Cortex of kidney (tissue), 1 donor: ENCODE results near the gene ZIK1.

Experiments used
- DNase-seq: peaks from one replicate; lab custom pipeline; 2025; lab: John Stamatoyannopoulos, UW

The ZIK1 gene

DNA sequence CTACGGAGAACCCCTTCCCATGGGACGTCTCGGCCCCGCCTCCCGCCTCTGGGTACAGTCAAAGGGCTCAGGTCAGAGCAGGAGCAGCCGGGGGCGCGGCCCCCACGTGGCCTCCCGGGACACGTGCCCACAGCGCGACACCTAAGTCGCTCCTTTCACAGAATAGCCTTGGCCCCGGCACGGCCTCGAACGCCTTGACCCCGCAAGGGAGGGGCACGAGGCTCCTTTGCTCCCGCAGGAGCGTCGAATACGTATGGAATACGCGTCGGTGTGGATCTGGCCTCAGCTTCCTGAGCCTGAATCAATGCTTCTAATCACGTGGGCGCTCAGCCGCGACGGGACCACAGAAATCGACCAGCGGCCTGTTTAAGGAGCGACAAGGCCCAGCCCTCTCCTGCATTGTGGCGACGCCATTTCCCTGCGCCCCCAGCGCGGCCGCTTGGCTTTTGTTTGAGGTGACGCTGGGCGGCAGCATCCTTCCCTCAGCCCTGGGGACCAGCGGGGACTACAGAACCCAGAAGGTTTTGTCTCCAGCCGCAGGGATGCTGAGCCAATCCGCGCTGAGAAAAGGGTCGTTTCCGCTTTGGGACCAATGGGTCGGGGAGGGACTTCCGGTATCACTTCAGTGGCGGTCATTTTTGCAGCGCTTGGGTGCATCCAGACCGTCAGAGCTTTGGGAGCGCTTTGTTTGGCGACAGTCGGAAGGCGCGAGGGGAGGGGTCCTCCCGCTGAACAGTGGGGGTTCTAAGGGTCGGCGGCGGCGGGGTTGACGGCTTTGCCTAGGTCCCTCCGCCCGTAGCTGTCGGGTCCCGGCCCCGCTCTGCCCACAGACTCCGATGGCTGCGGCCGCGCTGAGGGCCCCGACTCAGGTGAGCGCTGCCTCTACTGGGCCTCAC lies at the start of gene ZIK1:
Gene ZIK1 (plus strand): TSS at position 625 of the 896 bp plus-strand sequence. CDS start 212 bp downstream, at position 837.
- no peak for DNase-seq

DNA sequence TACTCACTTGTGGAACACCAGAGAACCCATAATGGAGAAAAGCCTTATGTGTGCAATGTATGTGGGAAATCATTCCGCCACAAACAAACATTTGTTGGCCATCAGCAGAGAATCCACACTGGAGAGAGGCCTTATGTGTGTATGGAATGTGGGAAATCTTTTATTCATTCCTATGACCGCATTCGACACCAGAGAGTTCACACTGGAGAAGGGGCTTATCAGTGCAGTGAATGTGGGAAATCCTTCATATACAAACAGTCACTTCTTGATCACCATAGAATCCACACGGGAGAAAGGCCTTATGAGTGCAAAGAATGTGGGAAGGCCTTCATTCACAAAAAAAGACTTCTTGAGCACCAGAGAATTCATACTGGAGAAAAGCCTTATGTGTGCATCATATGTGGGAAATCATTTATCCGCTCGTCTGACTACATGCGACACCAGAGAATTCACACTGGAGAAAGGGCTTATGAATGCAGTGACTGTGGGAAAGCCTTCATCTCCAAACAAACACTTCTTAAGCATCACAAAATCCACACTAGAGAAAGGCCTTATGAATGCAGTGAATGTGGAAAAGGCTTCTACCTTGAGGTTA lies 45.9 kb upstream of the ZIK1 start:
- no peak for DNase-seq

DNA sequence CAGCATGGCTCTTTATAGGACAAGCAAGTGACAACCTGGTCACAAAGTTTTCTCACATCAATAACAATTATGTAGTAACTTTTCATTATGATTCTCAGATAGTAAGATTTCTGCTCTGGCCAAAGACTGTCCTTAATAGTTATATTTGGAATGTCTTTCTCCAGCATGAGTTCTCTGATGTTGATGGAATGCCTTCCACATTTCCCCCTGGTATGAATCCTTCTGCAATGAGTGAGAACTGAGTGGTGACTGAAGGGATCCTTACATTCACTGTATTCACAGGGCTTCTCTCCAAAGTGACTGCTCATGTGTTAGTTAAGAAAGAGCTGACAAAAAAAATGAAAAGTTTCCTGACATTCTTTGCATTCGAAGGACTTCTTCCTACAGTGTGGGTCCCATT lies 37.4 kb upstream of the ZIK1 start:
- no peak for DNase-seq

DNA sequence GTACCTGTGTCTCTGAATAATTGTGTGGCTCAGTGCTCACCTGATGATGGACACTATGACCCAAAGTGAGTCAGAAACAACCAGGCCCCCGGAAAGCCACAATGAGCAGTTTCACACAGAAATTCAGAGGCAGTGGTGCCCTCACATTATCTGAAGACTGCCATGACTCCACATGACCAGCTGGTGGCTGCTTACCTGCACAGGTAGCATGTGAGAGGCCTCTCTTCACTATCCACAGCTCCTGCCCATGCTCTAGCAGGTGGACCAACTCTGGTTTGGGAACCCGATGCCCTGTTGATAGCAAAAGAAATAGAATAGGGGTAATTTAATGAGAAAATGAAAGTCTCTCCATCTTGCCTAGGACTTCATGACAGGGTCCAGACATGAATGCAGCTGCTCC lies 31.5 kb upstream of the ZIK1 start:
- DNase-seq: no peak

DNA sequence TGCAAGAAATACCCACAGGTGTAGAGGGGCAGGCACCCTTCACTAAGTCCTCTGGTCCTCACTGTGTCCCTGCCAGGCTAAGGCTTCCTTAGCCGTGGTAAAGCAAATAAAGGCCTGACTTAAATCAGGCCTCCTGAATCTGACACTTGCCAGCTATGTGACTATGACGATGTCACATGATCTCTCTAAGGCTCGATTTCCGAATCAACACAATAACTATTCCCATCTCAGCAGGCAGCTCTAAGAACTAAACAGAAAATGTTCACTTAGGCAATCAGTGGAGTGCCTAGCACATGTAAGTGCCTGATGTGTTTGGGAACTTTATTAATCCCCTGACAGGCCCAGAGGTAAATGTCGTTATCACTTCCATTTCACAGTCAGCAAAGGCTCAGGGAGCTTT lies 26.3 kb upstream of the ZIK1 start:
- no peak for DNase-seq

DNA sequence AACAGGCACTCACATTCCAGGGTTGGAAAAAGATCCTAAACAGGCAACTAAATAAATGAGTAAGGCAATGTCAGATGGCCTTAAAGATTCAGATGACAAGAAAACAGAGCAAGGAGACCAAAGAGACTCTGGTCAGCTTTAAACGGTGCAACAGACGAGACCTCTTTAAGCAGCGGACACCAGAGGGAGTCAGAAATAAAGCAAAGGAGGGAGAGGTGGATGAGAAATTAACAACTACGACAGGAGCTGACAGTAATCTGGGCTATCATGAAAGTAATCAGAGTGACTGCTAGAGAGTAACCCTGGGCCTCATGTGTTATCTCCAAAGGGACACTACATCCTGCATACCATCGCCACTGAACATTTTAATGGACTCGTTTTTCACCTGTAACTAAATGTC lies 25.4 kb upstream of the ZIK1 start:
- no peak for DNase-seq

DNA sequence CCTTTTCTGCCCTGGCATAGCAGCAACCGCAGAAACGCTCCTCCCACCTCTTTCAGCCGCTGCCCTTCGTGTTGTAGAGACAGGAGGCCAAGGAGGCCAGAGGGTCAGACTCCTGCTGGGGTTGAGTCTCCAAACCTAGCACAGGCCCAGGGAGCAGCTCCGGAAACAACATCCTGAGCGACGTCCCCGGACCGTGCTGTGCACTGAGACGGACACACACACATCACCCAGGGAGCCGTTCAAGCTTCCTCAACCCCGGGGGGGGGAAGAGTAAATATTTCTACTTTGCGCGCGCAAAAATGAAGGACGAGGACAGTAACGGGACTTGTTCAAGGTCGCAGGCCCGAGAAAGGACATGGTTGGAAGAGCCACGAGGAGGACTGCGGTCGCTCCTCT lies 24.9 kb upstream of the ZIK1 start:
- DNase-seq: no peak

DNA sequence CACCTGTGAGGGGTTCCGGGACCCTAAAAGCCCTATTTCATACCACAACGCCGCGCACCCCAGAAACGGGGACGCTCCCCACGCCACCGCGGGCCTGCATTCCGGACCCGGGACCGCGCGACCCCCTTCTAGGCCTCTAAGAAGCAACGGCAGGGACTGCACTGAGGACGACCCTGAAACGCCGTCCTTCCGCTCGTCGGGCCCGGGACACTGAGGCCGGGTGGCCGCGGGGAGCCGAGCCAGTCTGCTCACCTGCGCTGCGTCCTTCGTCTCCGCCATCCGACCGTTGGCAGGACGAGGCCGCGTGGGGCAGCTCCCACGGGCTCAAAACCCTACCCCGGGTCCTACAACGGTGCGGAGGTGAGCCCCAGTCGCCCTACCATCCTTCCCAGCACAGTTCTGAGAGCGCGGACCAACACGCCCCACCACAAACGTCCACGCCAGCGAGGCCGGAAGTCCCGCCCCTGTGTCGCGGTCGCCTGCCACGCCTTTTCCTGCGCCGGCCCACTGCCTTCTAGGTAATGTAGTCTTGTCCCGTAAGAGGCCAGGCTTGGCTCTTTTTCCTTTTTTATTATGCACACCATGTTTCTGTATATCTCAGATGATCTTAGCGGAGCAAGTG lies 24.4 kb upstream of the ZIK1 start, which contains the start of gene ZNF550:
Gene ZNF550 (minus strand): TSS at position 460 of the 622 bp plus-strand sequence. CDS start 181 bp downstream, at position 279.
- DNase-seq: no peak

DNA sequence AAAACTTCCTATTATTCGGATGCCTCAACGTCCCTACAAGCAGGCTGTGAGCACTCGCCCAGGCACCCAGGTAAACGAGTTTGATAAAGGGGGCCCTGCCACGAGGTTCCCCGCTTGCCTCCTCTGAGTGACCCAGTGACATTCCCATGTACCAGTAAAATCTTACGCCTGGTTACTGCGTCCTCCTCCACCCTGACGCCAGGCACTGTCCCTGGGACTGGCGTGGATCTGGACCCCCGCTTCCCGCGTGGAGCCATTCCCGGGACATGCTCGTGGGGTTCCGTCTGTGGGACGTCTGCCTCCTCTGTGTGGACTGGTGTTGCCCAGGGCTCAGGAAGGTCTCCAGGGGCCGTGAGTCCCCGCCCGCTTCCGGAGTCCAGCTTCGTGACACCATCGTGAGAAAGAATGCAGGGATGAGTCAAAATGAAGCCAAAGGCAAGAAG lies 23.9 kb upstream of the ZIK1 start:
- DNase-seq: no peak

DNA sequence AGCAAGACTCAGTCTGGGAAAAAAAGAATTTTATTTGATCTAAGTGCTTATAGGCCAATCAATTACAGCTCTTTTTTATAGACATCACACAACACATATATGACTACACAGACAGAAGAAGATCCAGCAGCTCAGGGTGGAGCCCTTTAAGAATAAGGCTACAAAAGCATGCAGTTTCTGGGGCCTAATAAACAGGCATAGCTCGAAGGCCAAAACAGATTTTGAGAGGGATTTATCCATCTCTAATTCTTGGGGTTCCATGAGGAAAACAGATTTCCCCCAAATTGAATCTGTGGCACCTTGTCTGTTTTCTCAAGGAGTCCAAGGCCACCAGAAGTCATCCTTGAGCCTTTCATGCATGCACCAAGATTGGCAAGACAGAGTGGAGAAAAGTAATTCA lies 20.4 kb upstream of the ZIK1 start:
- DNase-seq: no peak

DNA sequence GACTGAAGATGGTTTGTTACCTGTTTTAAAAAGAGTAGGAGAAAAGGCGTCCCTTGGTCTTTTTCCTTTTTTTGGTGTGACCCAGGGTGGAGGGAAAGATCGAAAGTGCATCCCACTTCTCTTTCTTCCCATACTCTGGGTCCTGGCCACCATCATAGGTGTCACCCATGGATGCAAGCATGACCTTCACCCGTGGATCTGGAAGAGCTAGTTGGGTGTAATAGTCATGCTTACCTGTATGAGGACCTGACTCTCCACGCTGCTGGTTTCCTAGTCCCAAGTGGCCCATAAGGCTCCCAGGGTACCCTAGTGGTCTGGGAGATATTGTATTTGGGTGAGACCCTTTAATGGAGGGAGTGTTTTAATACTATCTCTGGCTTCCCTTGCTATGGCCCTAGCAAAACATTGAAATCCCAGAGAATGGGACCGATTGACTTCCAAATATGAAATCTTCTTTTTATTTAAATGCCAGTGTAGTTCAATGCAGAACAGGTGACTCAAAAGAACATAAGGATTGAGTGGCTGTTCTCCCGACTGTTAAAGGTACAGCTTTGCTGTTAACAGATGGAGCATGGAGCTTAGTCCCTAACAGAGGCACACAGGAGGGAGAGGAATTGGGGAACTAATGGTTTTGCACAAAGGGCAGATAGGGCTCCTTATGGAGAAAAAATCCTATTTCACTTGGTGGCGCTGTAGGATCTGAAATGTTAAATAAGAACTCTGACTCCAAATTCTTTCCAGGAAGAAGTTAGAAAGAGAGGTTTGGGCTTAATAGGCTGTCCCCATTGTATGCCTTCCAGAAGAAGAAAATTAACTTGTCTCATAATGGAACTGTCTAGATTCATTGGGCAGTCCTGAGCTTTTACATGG lies 17.3 kb upstream of the ZIK1 start:
- DNase-seq: no peak

DNA sequence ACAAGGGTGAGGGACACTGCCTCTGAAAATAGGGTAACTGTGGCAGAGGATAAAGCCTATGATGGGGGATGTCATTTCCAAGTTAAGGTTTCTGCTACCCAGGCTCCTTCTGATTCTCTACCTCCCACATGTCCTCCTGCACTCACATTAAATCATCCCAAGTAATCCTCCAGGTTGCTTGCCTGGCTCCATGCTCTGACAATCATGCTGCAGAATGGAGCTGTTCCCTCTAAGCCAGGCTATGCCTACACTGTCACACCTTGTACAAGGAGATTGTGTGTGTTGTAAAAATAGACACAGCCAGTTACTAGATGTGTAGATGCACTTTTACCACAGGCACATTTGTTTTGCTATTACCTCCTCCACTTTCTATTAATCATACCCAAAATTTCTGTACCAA lies 13.2 kb upstream of the ZIK1 start:
- DNase-seq: no peak

DNA sequence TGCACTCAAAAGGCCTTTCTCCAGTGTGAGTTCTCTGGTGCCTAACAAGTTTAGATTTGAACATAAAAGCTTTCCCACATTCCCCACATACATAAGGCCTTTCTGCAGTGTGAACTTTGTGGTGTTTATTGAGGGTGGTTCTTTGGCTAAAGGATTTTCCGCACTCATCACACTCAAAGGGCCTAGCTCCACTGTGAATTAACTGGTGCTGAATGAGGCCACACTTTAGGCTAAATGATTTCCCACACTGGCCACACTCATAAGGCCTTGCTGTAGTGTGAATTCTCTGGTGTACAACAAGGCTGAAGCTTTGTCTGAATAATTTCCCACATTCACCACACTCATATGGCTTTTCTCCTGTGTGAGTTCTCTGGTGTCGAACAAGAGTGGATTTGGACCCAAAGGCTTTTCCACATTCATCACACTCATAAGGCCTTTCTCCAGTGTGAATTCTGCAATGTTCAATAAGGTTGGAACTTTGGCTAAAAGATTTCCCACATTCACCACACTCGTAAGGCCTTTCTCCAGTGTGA lies 11.5 kb upstream of the ZIK1 start:
- no peak for DNase-seq

DNA sequence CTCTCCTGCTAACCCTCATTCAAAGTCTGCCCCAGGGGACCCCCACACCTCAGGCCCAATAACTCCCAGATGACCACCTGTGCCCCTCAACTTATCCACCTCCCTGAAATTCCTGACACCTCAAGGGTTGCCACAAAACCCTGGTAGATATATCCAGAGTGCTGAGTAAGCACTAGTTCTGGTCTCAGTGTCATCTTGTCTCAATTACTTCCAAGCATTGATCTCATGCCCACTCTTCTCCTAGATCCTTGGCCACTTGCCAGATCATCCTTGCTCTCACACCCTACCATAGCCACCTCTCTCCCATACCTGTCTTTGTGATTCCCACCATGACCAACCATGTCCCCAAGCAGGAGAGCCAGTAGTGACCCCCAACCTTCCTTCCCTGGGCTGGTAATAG lies 7.3 kb upstream of the ZIK1 start:
- no peak for DNase-seq

DNA sequence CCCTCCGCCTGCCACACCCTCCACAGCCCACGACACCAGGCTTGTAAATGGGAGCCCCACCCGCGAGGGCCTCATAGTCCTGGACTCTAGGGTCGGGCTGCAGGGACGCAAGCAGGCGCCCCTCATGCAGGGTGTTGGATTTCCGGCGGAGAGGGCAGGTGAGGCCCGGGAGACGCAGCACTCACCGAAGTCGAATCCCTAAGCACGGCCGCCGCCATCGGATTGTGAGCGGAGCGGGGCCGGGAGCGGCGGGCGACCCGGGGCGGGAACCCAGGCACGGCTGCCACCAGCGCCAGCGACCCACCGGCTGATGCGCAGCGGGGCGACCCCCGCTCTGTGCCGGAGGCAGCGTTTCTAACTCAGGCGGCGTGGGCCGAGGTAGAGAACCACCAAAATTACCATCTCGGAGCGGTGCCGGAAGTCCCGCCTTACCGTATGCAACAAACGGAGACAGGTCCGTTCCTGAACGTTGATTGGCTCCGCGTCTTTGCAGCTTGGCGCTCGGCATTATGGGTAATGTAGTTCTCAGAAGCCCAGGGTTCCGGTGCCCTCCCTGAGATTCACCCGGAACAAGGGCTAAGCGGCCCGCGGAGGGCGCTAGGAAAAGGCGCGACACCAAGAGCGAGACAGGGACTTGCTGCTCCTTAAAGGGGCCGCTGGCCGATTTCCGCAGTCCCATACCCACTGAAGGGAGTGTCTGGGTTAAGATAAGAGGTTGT lies 5.3 kb upstream of the ZIK1 start, which contains the start of gene ZNF416:
Gene ZNF416 (minus strand): TSS at position 425 of the 719 bp plus-strand sequence. CDS start 207 bp downstream, at position 218.
- DNase-seq: no peak

DNA sequence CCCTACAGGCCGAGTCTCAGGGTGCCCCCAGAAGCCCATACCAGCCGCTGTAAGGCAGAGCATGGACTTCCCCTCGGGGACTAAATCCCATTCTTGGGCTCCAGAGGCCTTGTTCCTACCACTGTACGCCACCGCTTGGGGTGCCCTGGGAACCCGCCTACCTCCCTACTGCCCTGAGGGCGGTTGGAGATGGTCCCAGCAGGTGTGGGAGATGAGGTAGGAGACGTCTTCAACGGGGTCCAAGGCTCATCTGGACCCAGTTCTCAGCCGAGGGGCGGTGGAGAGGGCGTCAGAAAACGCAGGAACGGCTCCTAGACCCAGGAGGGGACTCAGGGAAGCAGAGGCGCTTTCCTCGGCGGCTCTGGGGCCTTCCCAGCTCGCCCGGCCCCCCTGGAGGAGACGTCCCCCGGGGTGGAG lies 833 bp upstream of the ZIK1 start:
- DNase-seq: no peak

DNA sequence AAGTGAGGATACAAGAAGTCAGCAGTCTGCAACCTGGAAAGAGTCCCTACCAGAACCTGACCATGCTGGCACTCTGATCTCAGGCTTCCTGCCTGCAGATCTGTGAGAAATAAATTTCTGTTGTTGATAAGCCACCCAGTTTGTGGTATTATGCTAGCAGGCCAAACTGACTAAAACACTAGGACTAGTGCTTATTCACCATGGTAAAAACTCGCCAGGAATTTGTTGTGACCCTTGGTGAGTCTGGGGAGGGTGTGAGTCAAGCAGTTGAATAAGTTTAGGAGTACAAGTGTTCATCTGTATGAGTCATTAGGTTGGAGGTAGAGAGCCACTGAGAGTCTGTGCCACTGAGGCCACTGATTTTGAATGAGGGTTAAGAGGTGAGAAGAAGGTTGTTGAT lies 3.6 kb downstream of the ZIK1 start:
- DNase-seq: no peak

DNA sequence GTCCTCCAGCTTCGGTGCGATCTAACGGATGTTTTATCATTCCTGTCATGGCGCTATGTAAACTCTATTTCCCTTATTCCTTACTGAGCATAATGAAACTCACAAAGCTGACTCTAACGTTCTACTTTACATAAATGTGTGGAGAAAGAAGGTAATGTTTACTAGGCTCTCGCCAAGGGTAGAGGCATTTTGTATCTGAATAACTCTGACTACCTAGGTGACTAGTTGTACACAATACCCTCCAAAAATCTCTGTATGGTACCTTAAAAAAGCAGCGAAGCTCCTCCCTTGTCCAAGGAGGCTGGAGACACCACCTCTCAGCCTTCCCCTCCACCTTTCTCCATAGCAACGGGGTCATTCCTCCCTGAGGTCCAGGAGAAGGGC lies 15.4 kb downstream of the ZIK1 start:
- DNase-seq: no peak

DNA sequence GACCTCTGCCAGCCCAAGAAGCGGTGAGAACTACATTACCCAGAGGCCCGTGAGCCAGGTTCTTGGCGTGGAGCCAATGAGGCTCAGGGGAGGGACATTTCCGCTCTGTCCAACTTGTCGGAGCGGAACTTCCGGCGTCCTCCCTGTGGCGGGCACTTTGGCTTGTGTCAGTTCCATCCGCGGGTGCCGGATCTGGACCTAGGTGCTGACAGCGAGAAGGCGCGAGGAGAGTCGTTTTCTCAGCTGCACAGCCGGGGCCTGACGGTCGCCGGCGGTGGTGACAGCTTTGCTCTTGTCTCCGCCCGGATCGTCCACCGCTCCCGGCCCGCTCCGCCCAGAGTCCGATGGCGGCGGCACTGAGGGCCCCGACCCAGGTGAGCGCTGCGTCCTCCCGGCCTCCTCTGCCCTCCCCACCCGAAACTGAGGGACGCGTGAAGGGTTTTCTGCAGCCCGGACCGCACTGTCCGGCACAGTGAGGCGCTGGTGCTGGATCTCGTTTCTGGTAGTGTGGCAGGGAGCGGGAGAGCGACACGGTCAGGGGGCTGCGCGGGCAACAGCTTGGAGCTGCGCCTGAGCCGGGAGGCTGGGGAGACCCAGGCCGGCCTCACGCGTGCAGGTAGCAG lies 15.9 kb downstream of the ZIK1 start, which contains the start of gene ZNF530:
Gene ZNF530 (plus strand): TSS at position 125 of the 623 bp plus-strand sequence. CDS start 4,461 bp downstream, outside the sequence.
- no peak for DNase-seq

DNA sequence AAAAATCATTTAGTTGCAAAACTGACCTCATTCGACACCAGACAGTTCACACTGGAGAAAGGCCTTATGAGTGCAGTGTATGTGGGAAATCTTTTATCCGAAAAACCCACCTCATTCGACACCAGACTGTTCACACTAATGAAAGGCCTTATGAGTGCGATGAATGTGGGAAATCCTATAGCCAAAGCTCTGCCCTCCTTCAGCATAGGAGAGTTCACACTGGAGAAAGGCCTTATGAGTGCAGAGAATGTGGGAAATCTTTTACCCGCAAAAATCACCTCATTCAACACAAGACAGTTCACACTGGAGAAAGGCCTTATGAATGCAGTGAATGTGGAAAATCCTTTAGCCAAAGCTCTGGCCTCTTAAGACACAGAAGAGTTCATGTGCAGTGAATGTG lies 23.0 kb downstream of the ZIK1 start:
- no peak for DNase-seq
